AG20443 (cell line): ENCODE data around the gene CCDC57.

ENCODE experiments used
- DNase-seq: peaks from one replicate; pipeline ENCODE4 v3.0.0; 2012; ENCODE audit warnings: low spot score, mixed read lengths

CCDC57 gene

DNA sequence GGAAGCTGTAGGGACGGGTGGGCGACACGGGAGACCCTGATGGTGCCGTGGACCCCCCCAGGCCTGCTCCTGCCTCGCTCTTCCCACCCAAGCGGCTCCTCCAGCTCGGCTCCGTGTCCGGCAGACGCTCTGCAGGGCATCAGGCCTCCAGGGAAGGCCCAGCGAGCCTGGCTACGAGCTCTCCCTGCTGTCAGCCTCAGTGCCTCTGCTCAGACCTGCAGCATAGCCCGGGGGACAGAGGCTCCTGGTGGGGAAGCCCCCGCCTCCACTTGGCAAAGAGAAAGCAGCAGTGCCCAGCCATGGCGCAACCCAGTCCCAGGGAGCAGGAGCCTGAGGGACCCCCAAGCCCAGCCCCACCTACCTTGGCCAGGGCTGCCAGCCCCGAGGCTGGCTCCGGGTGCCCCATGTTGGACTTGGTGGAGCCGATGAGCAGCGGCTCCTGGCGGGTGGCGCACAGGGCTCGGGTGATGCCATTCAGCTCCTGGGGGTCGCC lies 120.5 kb downstream of the CCDC57 start:
- no peak for DNase-seq

DNA sequence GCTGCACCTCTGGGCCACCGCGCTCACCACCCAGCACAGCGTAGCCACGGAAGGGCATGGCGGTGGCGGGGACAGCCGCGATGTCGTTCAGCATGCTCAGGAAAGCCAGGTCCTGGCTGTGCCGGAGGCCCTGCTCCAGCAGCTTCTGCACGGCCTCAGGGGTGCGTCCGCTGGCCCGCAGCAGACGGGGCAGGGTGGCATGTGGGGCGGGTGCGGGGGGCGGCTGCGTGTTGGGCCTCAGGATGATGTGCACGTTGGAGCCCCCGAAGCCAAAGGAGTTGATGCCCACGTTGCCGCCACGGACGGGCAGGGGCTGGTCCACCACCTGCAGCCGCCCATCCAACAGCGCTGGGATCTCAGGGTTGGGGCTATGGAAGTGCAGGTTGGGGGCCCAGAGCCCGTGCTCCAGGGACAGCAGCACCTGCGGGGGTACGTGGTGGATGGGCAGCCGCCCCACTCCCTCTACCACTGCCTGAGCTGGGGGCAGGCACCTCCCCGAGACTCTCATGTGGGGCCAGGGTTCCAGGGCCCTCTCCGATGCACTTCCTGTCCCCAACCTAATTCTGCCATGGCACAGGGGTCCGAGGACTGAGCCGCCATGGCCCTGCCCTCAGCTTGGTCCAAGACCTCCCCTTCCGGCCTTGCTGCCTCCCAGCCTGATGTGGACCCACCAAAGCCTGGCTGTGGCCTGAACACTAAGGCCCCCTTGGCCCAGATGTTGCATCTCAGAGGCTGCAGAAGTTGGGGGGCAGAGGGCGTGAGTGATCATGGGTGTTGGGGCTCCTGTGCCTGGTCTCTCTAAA lies 121.2 kb downstream of the CCDC57 start:
- DNase-seq, result no peak

DNA sequence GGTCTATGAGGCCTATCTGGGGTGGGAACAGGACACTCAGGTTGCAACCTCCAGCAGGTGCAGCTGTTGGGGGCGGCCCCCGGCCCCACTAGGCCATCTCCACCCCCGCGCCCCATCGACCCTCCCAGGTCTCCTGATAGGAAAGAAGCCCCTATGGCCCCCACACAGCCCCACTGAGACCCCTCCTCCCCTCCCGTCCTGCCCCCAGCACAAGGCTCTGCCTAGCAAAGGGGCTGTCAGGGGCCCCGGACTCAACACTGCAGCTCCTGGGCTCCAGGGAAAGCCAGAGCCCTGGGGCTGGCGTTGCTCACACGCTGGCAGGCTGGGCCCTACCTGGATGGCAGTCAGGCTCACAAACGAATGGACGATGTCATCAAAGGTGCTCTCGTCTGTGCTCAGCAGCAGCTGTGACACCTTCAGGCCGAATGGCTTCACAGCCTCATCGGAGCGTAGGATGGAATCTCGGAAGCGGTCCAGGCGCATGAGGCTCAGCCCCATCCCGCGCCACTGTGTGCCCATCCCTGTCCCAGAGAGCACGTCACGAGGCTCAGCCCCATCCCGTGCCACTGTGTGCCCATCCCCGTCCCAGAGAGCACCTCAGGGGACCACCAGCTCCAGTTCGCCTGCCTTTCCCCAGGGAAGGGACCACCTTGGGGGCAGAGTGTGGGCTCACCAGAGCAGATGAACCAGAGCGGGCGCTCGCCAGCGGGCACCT lies 121.9 kb downstream of the CCDC57 start:
- no peak for DNase-seq

DNA sequence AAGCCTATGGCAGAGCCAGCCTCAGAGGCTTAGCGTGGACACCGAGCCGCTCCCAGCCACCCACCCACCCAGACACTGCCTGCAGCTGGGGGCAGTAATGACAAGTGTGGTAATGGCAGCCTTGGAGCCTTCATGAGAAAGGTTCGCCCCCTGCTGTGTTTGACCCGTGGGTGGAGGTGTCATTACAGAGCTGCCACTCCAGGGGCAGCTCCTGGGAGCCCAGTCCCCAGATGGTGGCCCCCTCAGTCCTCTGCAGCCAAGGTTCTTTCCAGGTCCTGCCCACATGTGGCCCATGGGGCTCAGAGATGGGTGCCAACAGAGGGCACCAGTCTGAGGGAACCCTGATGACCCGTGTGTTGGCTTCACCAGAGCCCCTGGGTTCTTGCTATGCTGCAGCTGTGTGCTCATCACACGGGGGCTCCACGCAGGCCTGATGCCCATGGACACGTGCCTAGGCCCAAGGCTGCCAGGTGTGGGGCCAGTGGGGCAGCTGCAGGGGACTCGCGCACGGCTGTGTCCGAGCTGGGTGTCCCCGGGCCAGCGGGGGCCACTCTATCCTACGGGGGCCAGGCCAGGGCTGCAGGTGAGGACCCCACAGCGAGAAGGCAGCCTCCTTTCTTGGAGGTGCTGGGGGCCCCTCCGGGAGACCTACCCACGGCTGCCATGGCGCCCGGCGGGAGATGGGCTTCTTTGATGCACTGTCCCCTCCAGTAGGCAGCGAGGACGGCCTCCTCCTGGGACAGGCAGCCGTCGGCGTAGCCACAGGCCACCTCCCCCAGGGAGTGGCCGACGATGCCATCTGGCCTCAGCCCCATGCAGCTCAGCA lies 122.7 kb downstream of the CCDC57 start:
- no peak for DNase-seq

DNA sequence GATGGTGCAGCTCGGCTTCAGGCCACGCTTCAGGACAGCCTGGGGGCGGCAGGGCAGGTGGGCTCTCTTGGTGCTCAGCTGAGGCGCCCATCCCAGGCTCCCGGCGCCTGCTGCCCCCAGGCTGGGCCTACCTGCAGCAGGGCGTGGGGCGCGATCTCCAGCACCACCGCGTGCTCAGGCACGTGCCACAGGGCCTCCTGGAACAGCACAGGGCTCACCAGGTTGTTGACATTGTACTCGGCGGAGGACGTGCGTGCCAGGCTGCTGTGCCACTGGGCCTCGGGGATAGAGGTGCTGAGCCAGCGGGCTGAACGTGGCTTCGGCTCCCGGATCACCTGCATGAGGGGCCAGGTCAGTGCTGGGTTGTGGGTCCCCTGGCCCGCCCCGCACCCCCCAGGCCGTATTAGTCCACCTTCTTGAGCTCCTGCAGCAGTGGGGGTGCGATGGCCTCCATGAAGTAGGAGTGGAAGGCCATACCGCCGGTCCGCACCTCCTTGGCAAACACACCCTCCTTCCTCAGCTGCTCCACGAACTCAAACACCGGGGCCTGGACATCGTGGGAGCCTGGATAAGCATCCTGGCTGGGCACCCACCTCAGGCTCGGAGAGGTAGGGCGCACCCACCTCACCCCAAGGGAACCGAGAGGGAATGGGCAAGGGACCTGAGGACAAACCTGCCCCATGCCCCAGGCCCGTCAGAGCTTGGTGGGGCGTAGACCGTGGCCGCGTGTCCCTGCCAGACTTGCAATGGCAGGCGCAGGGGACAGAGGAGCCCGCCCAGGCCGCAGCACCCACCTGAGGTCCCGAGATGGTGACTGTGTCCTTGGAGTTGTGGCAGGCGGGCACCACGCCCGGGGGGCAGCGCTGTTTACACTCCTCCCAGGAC lies 123.6 kb downstream of the CCDC57 start:
- DNase-seq, result no peak

DNA sequence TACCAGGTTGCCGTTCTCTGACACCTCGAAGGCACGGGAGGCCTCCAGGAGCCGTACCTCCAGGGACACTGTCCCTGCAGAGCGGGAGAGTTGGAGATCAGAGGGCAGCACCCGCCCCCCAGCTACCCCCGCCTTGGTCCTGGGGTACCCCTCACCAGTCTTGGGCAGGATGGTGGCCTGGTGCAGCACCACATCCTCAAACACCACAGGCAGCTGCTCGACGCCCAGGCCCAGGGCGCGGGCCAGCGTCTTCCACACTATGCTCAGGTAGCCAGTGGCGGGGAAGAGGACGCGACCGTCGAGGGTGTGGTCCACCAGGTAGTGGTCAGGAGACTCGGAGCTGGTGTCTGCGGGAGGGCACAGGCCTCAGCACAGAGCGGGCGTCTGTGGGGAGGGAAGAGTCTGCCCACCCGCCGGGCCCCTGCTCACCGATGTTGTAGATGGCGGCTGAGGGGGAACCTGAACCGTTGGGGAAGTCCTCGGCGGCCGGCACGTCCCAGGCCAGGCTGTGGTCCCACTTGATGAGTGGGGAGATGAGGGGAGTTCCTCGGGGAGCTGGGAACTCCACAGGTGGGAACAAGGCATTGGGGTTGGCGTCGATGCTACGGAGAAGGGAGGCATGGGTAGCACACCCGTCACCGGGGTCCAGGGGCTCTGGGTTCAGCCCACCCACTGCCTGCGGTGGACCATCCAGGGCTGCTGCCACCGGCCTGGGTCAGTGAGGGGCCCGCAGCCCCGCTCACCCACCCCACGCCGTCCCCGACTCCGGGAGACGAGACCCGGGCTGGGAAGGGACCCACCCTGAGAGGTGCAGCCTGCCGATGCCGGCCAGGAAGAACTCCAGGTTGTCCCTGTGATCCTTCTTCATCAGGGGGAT lies 124.4 kb downstream of the CCDC57 start:
- DNase-seq, result no peak

DNA sequence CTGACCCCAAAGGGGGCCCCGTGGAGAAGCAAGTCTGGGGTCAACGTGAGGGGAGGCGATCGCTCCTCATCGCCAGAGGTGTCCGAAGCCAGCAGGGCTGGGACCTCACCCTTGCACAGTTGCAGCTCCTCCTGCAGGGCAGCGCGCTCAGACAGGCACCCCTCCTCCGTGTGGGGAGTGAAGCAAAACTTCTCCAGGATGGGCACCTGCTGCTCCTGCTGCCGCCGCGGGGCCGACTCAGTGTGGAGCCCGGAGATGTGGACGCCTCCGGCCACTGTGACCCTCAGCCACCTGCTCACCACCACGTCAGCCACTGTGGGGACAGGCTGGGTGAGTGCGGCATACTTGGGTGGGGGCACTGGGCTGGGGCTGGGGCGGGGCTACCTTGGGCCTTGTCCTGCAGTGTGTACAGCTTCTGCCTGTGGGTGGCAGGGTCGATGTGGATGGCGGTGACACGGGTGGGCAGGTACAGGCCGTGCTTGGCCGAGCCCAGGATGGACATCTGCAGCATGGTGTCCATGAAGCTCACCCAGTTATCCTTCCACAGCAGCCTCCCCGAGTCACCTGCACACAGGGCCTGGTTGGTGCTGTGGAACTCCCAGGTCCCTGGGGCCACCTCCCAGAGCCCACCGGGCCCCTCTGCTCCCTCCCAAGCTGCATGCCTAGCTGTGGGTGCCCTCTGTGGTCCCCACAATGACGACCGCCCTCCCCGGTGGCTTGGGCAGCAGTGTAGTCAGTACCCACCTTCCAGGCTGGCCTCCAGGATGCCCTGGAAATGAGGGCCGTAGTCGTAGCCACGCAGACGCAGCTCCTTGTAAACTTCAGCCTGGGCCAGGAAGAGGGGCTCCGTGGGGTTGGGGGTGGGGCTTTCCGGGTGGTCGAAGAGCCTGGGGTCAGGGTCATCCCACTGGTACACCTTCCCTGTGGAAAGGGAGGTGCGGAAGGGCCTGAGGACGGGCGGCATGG lies 125.4 kb downstream of the CCDC57 start:
- DNase-seq, result no peak

DNA sequence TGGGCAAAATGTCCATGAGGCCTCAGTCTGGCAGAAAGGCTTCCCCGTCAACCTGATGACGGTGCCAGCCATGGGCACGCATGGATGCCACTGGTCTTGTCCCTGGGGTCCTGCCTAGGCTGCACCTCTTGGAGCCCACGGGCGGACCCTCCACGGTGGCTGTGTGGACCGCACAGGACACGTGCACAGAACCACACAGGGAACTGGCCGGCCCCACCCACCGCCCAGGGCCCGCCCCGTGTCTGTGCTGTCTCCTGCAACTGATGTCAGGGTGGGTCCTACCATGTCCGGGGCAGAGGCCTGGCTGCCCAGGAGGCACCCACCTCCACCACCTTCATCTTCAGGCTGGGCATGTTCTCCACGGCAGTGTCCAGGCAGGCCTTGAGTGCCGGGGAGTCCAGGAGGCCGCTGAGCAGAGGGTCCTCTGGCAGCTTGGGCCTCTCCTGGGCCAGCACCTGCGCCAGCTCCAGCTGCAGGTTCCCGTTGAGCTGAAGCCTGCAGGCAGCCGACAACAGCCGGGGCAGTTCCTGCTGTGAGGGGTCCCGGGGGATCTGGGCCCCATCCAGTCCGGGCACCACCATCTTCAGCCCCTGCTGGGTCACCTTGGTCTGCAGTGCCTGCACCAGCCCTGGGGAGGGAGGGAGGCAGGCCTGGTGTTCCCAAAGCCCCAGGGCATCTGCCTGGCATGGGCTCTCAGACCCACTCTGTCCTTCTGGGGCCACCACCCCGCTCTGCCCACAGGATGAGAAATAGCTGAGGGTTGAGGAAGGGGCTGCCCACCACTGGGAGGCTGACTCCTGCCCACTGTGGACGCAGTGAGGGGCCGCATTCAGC lies 126.5 kb downstream of the CCDC57 start:
- DNase-seq, result no peak

DNA sequence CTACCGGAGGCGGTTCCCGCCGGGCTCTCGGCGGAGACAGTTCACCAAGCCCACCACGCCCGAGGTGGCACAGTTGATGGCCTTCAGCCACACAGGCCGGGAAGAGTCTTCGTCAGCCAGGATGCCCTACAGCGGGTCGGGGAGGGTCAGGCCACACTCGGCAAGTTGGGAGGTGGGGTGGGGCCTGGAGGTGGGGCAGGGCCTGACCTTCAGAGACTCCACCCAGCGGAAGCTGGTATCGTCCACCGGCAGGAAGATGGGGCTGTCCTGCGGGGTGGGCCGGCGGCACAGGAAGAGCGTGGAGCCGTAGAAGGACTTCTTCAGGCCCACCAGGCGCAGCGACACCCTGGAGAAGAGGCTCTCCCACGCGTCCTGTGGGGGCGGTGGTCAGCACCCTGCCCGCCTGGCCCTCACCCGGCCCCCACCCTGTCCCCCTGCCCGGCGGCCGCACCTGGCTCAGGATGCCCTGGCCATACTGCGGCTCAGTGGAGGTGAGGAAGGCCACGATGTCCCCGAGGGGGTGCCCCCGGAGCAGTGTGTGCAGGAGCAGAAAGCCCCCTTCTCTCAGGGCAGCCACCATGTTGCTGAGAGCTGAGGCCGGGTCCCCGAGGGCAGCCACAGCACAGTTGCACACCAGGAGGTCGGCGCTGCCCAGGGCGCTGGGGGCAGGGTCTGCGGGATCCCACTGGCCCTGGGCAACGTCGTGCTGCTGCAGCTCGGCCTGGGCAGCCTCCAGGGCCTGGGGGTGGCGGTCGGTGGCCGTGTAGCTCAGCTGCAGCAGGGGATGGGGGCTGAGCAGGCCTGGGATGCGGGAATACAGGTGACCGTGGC lies 127.4 kb downstream of the CCDC57 start:
- no peak for DNase-seq

DNA sequence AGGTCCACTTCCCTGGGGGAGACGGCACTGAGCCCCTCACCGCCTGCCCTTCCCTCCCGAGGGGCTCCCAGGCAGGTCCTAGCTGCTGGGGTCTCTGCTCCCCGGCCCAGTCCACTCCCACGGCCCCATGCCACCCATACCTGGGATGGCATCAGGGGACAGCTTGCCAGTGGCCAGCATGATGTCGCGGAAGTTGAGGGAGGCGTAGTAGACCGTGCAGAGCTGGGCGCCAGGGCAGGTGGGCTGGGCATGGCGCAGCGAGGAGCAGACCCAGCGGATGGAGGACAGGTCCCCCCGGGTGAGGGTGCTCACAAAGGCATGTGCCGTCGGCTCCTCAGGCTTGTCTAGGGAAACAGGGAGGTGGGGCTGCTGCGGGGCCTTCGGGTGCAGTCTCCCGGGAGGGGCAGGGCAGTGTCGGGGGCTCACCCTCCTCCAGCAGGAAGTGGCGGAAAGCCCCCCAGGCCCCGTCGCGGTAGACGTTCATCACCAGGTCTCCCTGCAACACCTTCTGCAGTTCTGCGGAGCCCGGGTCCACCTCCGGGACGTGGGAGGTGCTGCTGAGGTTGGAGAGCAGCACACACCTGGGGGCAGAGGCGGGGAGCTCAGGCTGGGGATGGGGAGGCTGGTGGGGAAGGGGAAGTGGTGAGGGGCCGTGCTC lies 128.1 kb downstream of the CCDC57 start:
- no peak for DNase-seq

DNA sequence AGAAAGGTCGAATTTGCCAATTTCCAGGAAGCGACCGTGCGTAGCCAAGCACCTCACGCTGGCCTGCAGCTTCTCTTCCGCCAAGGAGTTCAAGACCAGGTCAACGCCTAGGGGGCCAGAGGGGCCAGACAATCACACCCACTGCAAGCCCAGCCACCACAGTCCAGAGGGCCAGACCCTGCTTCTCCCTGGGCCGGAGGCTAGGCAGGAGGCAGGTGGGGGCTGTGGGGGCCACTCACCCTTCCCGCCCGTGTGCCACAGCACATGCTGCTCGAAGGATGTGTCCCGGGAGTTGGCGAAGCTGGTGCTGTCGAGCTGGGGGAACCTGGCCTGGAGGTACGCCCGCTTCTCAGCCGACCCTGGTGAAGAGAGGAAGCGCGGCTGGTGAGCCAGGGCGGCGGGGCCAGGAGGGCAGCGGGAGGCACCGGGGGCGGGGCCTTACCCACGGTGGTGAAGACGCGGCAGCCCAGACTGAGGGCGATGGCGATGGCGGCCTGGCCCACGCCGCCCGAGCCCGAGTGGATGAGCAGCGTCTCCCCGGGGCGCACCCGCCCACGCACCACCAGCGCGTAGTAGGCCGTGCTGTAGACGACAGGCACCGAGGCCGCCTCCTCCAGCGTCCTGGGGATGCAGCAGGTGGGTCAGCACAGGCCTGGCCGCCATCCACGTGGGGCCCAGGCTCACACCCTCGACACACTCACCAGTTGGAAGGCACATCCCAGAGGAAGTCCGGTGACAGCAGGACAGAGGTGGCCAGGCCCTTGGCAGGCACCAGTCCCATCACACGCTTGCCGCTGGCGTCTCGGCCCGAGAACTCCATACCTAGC lies 128.9 kb downstream of the CCDC57 start:
- no peak for DNase-seq

DNA sequence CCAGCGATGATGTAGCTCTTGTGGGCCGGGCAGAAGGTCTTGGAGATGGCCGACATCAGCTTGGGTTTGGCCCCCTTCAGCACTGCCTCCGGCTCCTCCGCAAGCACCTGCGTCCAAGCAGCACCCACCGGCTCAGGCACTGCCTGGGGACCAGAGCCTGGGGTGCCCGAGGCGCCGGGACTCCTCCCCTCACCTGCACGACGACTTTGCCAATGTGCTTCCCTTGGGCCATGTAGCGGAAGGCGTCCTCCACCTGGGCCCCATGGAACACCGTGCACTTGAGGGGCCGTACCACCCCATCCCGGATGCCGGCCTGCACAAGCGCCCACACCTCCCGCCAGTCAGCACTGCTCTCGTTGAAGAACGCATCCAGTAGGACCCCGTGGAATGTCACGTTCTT lies 129.6 kb downstream of the CCDC57 start:
- no peak for DNase-seq

DNA sequence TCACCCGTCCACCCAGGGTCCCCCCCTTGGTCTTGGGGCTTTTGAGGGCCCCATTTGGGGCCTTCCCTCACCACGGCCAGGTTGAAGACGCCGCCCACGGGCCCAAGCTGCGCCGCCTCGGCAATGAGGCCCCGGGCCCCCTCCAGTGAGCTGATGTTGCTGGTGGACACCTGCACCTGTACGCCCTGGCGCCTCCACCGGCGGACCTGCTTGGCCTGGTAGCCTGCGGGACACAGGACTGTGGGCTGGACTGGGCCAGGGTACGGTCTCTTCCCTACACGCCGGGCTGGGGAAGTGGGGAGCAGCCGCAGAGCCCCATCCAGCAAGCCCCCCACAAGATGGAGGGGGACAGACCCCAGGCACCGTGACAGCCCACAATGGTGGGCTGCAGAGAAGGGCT lies 130.2 kb downstream of the CCDC57 start:
- no peak for DNase-seq

DNA sequence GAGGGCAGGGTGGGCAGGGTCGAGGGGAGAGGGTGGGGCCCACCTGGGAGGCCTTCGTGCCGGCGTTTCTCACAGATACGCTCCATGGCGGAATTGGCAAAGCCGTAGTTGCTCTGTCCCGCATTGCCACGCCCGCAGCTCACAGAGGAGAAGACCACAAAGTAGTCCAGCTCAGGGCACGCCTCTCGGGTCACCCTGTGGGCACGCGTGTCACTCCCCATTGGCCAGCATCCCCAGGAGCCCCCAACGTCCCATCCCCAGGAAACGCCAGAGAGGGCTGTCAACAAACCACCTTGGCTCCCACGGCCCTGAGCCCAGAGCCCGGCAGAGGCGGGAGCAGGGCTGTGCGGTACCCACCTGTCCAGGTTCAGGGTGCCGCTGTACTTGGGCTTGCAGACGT lies 130.7 kb downstream of the CCDC57 start:
- DNase-seq, result no peak

DNA sequence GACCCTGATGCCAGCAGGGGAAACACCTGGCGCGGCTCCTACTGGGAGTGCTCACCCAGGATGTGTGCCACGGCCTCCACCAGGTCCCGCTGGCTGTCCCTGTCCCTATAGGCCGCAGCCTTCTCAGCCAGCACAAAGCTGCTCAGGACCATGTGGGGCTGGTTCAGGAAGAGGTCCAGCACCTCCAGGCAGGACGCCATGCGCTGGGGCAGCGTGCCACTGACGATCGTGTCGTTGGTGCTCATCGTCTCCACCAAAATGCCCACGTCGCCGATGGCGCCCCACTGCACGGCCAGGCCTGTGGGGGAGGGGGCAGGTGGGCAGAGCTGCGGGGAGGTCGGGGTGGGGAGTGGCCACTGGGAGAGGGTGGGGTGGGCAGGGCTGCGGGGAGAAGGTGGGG lies 131.1 kb downstream of the CCDC57 start:
- no peak for DNase-seq
